Measurements from ENCODE around the gene PBRM1.

DNA sequence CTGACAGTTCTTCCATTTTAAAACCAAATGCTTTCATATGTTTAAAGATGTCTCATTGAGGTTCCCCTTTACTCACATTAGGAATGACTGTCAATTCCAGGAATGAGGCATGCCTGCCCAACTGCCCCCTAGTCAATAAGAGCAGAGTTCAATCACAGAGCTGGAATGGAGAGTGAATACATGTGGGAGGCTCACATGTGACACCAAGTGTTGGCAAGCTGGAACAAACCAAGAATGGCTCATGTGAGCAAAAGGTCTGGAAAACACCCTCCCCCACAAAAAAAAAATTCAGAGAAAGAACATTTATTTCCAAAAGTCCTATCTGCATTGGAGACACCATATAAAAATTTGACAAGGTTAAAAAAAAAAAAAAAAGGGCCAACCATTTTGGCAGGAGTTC, 3.7 kb downstream of the PBRM1 start:
- TF ChIP-seq EZH2 (IDR thresholded peaks at IDR 0.05; ENCODE audit: insufficient read depth, poor library complexity, severe bottlenecking) (no peak), EZH2phosphoT487 (IDR thresholded peaks at IDR 0.05; ENCODE audit: insufficient read depth, low read depth) (no peak)

All from GM23248 (cell line).